Panc1 (cell line): ENCODE data around the gene C6orf132. TPM values are rescaled to one million over a fixed set of nuclear protein-coding genes. Genes with fewer than 3 reads are reported as not detected.

Source experiments
- ATAC-seq: fragments of 200-7000 bp; cut with Tn5 transposase; 2 replicates; pipeline ENCODE4 v1.9.1; 2020; ENCODE audit warnings: mild to moderate bottlenecking, moderate library complexity
- BruUV-seq: library from RNA; stranded (reverse); fragments of 400-500 nt; replicated peaks from 2 replicates; lab custom pipeline; 2021; lab: Mats Ljungman, UMichigan
- CTCF ChIA-PET: fragments of 300-600 bp; sonication (Branson Sonifier 250); formaldehyde crosslinking; loops from one replicate; lab custom pipeline; 2022; ENCODE audit warnings: antibody characterized with exemption; lab: Charles Lee
- POLR2A ChIA-PET: fragments of 300-600 bp; sonication (Branson Sonifier 250); formaldehyde crosslinking; loops from one replicate; lab custom pipeline; 2022; ENCODE audit warnings: antibody characterized with exemption; lab: Charles Lee
- DNase-seq: peaks from one replicate; pipeline ENCODE4 v3.0.0-alpha.2; 2010; ENCODE audit warnings: low read depth, low spot score
- H3K27ac ChIP-seq: 2 replicates; pipeline ENCODE4 v1.5.1; 2011; ENCODE audit warnings: mild to moderate bottlenecking, low read length, inconsistent platforms
- H3K27me3 ChIP-seq: fragments of 200-500 bp; sonication (Bioruptor generic); 2 replicates; pipeline ENCODE4 v1.6.0; 2014; ENCODE audit warnings: low read length, inconsistent platforms; ENCODE audit not compliant: control insufficient read depth, insufficient read depth
- H3K36me3 ChIP-seq: fragments of 200-500 bp; sonication (Bioruptor generic); 2 replicates; pipeline ENCODE4 v1.5.1; 2014; ENCODE audit warnings: inconsistent platforms, mild to moderate bottlenecking, low read length, moderate library complexity; ENCODE audit not compliant: control insufficient read depth, insufficient read depth
- H3K4me1 ChIP-seq: 2 replicates; pipeline ENCODE4 v1.5.1; 2011; ENCODE audit warnings: inconsistent platforms, mild to moderate bottlenecking, low read length, moderate library complexity; ENCODE audit not compliant: control insufficient read depth, insufficient read depth
- H3K4me3 ChIP-seq, 2 experiments: 2 replicates each; pipeline ENCODE4 v1.5.1; 2011 to 2012; ENCODE audit warnings: low read depth in 2 of 2, low read length in 2 of 2, mild to moderate bottlenecking in 2 of 2, inconsistent platforms in 1 of 2, moderate library complexity in 1 of 2
- H3K9me3 ChIP-seq: fragments of 200-500 bp; sonication (Bioruptor generic); 2 replicates; pipeline ENCODE4 v1.5.1; 2014; ENCODE audit warnings: low read depth, mild to moderate bottlenecking, inconsistent platforms, low read length, moderate library complexity; ENCODE audit not compliant: control insufficient read depth, insufficient read depth
- POLR2AphosphoS5 ChIP-seq: IDR thresholded peaks from 2 replicates; pipeline ENCODE4 v1.6.1; 2012; ENCODE audit warnings: mild to moderate bottlenecking, low read depth, low read length, moderate library complexity
- SIN3A ChIP-seq: IDR thresholded peaks from 2 replicates; pipeline ENCODE4 v1.6.1; 2012; ENCODE audit warnings: low read depth, mild to moderate bottlenecking, low read length, moderate library complexity, borderline replicate concordance; ENCODE audit not compliant: insufficient read depth
- TCF7L2 ChIP-seq: IDR thresholded peaks from 2 replicates; pipeline ENCODE4 v1.6.1; 2011; ENCODE audit warnings: mild to moderate bottlenecking, low read depth, low read length, inconsistent platforms
- in situ Hi-C: cut with HindIII; loops from 2 replicates; pipeline ENCODE4 v1.10.0; 2016; ENCODE audit warnings: low sequenced_read_pairs, low pct_unique_long_range_greater_than_20kb
- intact Hi-C: fragments of 100-400 bp; cut with micrococcal nuclease; formaldehyde crosslinking; loops from one replicate; pipeline ENCODE4 v1.10.0; 2022; ENCODE audit not compliant: unreplicated experiment
- total RNA-seq: library from RNA; stranded (reverse); gene quantifications from one replicate; pipeline ENCODE4 v1.2.1, GENCODE V29; 2021; ENCODE audit not compliant: unreplicated experiment
- TF ChIP-seq, protein P1 (sequence below): fragments of 450-650 bp; IDR thresholded peaks from 2 replicates; pipeline ENCODE4 v1.5.1; 2017; ENCODE audit warnings: mild to moderate bottlenecking
- TF ChIP-seq, protein P2 (sequence below), 2 experiments: IDR thresholded peaks; 2 replicates each; pipeline ENCODE4 v1.6.1; 2011 to 2012; ENCODE audit warnings: low read depth in 2 of 2, control low read depth in 1 of 2, low read length in 1 of 2, mild to moderate bottlenecking in 1 of 2, moderate library complexity in 1 of 2; ENCODE audit not compliant: insufficient read depth in 1 of 2

Gene C6orf132
- total RNA-seq, 1 experiment from 2014 or later, result 12.9 TPM

DNA sequence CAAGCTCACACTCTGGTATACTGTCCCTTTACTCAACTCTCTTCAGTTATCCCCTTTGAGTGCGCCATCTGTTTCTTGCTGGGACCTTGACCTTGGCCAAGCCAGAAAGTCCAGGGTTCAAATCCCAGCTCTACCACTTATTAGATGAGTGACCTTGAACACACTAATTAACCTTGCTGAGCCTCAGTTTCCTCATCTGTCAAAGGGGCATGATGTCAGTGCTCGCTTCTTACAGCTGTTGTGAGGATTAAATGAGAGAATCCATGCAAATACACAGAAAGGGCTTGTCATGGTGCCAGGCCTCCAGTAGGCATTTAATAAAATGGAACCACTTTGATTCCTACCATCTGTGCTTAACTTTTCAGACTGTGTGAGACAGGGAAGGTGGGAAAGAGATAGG is 34.3 kb downstream of the C6orf132 start:
- TF ChIP-seq TCF7L2 (no peak), SIN3A (no peak), POLR2AphosphoS5 (no peak)
- TF ChIP-seq, protein P1, sequence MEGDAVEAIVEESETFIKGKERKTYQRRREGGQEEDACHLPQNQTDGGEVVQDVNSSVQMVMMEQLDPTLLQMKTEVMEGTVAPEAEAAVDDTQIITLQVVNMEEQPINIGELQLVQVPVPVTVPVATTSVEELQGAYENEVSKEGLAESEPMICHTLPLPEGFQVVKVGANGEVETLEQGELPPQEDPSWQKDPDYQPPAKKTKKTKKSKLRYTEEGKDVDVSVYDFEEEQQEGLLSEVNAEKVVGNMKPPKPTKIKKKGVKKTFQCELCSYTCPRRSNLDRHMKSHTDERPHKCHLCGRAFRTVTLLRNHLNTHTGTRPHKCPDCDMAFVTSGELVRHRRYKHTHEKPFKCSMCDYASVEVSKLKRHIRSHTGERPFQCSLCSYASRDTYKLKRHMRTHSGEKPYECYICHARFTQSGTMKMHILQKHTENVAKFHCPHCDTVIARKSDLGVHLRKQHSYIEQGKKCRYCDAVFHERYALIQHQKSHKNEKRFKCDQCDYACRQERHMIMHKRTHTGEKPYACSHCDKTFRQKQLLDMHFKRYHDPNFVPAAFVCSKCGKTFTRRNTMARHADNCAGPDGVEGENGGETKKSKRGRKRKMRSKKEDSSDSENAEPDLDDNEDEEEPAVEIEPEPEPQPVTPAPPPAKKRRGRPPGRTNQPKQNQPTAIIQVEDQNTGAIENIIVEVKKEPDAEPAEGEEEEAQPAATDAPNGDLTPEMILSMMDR, result no peak
- TF ChIP-seq, protein P2, sequence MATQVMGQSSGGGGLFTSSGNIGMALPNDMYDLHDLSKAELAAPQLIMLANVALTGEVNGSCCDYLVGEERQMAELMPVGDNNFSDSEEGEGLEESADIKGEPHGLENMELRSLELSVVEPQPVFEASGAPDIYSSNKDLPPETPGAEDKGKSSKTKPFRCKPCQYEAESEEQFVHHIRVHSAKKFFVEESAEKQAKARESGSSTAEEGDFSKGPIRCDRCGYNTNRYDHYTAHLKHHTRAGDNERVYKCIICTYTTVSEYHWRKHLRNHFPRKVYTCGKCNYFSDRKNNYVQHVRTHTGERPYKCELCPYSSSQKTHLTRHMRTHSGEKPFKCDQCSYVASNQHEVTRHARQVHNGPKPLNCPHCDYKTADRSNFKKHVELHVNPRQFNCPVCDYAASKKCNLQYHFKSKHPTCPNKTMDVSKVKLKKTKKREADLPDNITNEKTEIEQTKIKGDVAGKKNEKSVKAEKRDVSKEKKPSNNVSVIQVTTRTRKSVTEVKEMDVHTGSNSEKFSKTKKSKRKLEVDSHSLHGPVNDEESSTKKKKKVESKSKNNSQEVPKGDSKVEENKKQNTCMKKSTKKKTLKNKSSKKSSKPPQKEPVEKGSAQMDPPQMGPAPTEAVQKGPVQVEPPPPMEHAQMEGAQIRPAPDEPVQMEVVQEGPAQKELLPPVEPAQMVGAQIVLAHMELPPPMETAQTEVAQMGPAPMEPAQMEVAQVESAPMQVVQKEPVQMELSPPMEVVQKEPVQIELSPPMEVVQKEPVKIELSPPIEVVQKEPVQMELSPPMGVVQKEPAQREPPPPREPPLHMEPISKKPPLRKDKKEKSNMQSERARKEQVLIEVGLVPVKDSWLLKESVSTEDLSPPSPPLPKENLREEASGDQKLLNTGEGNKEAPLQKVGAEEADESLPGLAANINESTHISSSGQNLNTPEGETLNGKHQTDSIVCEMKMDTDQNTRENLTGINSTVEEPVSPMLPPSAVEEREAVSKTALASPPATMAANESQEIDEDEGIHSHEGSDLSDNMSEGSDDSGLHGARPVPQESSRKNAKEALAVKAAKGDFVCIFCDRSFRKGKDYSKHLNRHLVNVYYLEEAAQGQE (IDR thresholded peaks at IDR 0.05; ENCODE audit: insufficient read depth in 1 of 2, low read depth in 2 of 2, low read length in 1 of 2), result no peak
- Histone ChIP-seq H3K27ac (no peak overlapping the region), H3K27me3 (no peaks in the 10 kb centered on the region), H3K9me3 (no peaks in the 10 kb centered on the region), H3K4me3 (no peak overlapping the region), H3K36me3 (no peaks in the 10 kb centered on the region), H3K4me1 (no peaks in the 10 kb centered on the region)
- POLR2A ChIA-PET, result no interaction called here
- in situ Hi-C loops (no loop called here), intact Hi-C loops (no loop called here)
- no TSS peak for BruUV-seq
- no peak for ATAC-seq
- no peak for DNase-seq
- CTCF ChIA-PET, result no interaction called here

DNA sequence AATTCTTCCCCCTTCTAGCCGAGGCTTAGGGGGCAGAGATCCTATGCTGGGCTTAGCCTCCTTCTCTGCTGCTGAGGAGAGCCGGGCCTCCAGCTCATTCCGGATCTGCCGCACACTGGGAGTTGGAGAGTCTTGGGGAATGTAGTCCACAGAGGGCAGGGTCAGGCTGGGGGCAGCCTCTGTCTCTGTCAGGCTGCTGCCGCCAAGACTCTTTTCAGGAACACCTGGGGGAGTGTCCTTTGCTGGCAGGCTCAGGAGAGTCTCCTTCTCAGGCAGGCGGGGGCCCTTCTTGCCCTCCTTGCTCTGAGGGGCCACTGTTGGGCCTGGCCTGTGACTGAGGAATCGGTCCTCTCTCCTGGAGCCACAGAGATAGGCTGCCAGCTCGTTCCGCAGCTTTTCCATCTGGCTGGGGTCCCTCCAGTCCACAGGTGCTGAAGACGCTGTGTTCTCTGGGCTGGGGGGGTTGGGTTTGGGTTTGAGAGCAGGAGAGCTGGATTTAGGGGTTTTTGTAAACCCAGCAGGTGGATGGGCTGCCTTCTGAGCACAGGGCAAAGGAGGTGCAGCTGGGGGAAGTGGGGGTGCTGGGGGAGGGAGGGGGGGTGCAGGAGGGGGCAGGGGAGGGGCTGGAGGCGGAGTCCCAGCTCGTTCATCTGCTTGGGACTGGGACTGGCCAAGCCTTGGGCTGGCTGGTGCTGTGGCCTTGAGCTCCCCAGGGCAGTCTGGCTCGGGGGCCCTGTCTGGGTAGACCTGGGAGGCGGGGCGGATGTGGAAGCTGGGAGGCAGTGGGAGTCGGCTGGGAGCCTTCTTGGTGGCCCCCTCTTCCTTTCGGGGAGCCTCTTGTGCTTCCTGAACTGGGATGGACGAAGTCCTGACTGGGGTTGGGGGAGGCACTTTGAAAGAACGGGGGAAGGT is 36.1 kb downstream of the C6orf132 start:
- no peaks in the 10 kb centered on the region for H3K9me3 ChIP-seq
- no peak overlapping the region for H3K27ac ChIP-seq
- no peak overlapping the region for H3K4me3 ChIP-seq
- in situ Hi-C loops, result no loop called here
- H3K36me3 ChIP-seq, result no peaks in the 10 kb centered on the region
- no peaks in the 10 kb centered on the region for H3K27me3 ChIP-seq
- TF ChIP-seq SIN3A, result no peak
- no peak for TF ChIP-seq POLR2AphosphoS5
- TF ChIP-seq, protein P2 (IDR thresholded peaks at IDR 0.05; ENCODE audit: insufficient read depth in 1 of 2, low read depth in 2 of 2, low read length in 1 of 2), result no peak
- TF ChIP-seq, protein P1, result no peak
- intact Hi-C loops, result no loop called here
- no peak; the same call in 1 of the 2 replicates for ATAC-seq
- ChIA-PET CTCF (interaction anchor here (0.5 to 0.7 kb wide), 2 partner anchors 162 to 422 kb away, joined by 3 read pairs; no protein-coding TSS in a partner anchor), POLR2A (no interaction called here)
- DNase-seq, result no peak
- H3K4me1 ChIP-seq, result no peaks in the 10 kb centered on the region
- no TSS peak for BruUV-seq
